Colonic mucosa (tissue), 4 donors: ENCODE measurements around the gene TBC1D22A. TPM values are rescaled to one million over a fixed set of nuclear protein-coding genes. Genes with fewer than 3 reads are reported as not detected.
A peak's percentile ranks its signal among the peaks of the same experiment; 100 is the strongest.

Source experiments
- DNase-seq: peaks from one replicate; pipeline ENCODE4 v3.0.0-alpha.2; 2020
- H3K27ac ChIP-seq: fragments of 200-600 bp; one replicate; pipeline ENCODE4 v1.8.0; 2021
- H3K27me3 ChIP-seq: fragments of 200-600 bp; one replicate; pipeline ENCODE4 v1.8.0; 2021
- H3K36me3 ChIP-seq: fragments of 200-600 bp; one replicate; pipeline ENCODE4 v1.8.0; 2021
- H3K4me1 ChIP-seq: fragments of 200-600 bp; one replicate; pipeline ENCODE4 v1.8.0; 2021; ENCODE audit warnings: mild to moderate bottlenecking
- H3K4me3 ChIP-seq: fragments of 200-600 bp; one replicate; pipeline ENCODE4 v1.8.0; 2021
- H3K9ac ChIP-seq, 2 donors: one replicate each; pipeline ENCODE4 v1.7.0; 2013; ENCODE audit warnings: control low read depth in 2 of 2, low read depth in 2 of 2, low read length in 2 of 2
- H3K9me3 ChIP-seq: fragments of 200-600 bp; one replicate; pipeline ENCODE4 v1.8.0; 2021
- CTCF ChIP-seq: fragments of 200-600 bp; IDR thresholded peaks from one replicate; pipeline ENCODE4 v1.8.0; 2022; ENCODE audit warnings: antibody characterized with exemption, mild to moderate bottlenecking
- intact Hi-C: fragments of 100-400 bp; cut with DNase I; formaldehyde crosslinking; loops from one replicate; pipeline ENCODE4 v1.14.1; 2022
- total RNA-seq, 2 donors: library from RNA; stranded (reverse); fragmentation: NEBNext Ultra II Directional in 1 of 2; extraction: Animal tissue kit (Norgen Biotek cat#: 25700) in 1 of 2; gene quantifications; one replicate each; pipeline ENCODE4 v1.2.1, GENCODE V29; 2021
- donor health status: healthy.
- donor health status: DM: no; HTN: no; CAD: no.
- donor health status: DM: no; HTN: no; CAD: no.

TBC1D22A gene
- total RNA-seq, 2 donors from 2014 or later = 34.2 to 36.4 TPM

GRCh38 chr22:47192651-47193437 lies 430.4 kb downstream of the TBC1D22A start:
- no peak for TF ChIP-seq CTCF
- H3K27ac ChIP-seq = no peak overlapping the region
- intact Hi-C loops = no loop called here
- no peak overlapping the region for H3K4me3 ChIP-seq
- H3K36me3 ChIP-seq = no peaks in the 10 kb centered on the region
- no peaks in the 10 kb centered on the region for H3K4me1 ChIP-seq
- peak; percentile 89 for DNase-seq
- H3K9me3 ChIP-seq = no peaks in the 10 kb centered on the region
- no peaks in the 10 kb centered on the region for H3K27me3 ChIP-seq
- no peak overlapping the region for H3K9ac ChIP-seq

- DNase-seq = peak; percentile 16
Measured at GRCh38 chr22:47193606-47194329, 431.3 kb downstream of the TBC1D22A start.

GRCh38 chr22:47194476-47195155 lies 432.2 kb downstream of the TBC1D22A start:
- H3K9me3 ChIP-seq = no peaks in the 10 kb centered on the region
- peak; percentile 5 for DNase-seq
- no peaks in the 10 kb centered on the region for H3K4me1 ChIP-seq
- no peak overlapping the region for H3K4me3 ChIP-seq
- no peak overlapping the region for H3K27ac ChIP-seq
- no peak for TF ChIP-seq CTCF
- H3K9ac ChIP-seq = no peak overlapping the region
- intact Hi-C loops = no loop called here
- H3K36me3 ChIP-seq = no peaks in the 10 kb centered on the region
- H3K27me3 ChIP-seq = no peaks in the 10 kb centered on the region

More at GRCh38 chr22:47193606-47194329, 431.3 kb downstream of the TBC1D22A start:
- Histone ChIP-seq H3K9ac (no peak overlapping the region), H3K4me3 (no peak overlapping the region), H3K27me3 (no peaks in the 10 kb centered on the region), H3K36me3 (no peaks in the 10 kb centered on the region), H3K9me3 (no peaks in the 10 kb centered on the region), H3K4me1 (no peaks in the 10 kb centered on the region), H3K27ac (no peak overlapping the region)
- intact Hi-C loops = no loop called here
- no peak for TF ChIP-seq CTCF

- Histone ChIP-seq H3K27me3 (no peaks in the 10 kb centered on the region), H3K36me3 (no peaks in the 10 kb centered on the region), H3K4me1 (no peaks in the 10 kb centered on the region), H3K4me3 (no peak overlapping the region), H3K9ac (no peak overlapping the region), H3K9me3 (no peaks in the 10 kb centered on the region), H3K27ac (no peak overlapping the region)
- DNase-seq = peak; percentile 15
- no peak for TF ChIP-seq CTCF
- intact Hi-C loops = no loop called here
Measured at GRCh38 chr22:47195156-47195483, 432.7 kb downstream of the TBC1D22A start.

GRCh38 chr22:47195484-47196165 lies 433.2 kb downstream of the TBC1D22A start:
- peak; percentile 10 for DNase-seq
- no peak overlapping the region for H3K27ac ChIP-seq
- H3K27me3 ChIP-seq = no peaks in the 10 kb centered on the region
- H3K4me1 ChIP-seq = no peaks in the 10 kb centered on the region
- no peak overlapping the region for H3K9ac ChIP-seq
- TF ChIP-seq CTCF = no peak
- intact Hi-C loops = no loop called here
- no peaks in the 10 kb centered on the region for H3K36me3 ChIP-seq
- H3K4me3 ChIP-seq = no peak overlapping the region
- no peaks in the 10 kb centered on the region for H3K9me3 ChIP-seq
